Measurements from ENCODE around the gene EFNA5.

EFNA5 gene

DNA sequence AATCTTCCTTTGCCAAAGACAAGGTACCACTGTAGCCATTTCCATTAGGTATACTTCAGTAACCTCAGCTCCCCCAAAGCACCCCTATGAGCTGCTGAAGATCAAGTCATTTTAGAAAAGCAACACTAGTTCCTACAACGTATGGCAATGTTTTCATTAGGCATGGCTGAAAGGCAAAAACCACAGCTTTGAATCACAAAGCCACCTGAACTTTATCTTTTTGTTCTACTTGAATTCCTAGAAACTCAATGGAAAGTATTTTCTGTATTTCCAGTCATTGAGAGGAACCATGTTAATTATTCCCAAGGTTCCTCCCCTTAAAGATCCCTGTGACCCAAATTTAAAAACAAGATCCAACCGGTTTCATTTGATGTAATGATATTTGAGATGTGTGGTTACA lies 152.1 kb downstream of the EFNA5 start:
- in situ Hi-C loops (cut with HindIII; ENCODE audit: low sequenced_read_pairs), result no loop called here
- H3K4me3 ChIP-seq (ENCODE audit: low read depth, low read length), result no peak overlapping the region
- TF ChIP-seq, protein P1, sequence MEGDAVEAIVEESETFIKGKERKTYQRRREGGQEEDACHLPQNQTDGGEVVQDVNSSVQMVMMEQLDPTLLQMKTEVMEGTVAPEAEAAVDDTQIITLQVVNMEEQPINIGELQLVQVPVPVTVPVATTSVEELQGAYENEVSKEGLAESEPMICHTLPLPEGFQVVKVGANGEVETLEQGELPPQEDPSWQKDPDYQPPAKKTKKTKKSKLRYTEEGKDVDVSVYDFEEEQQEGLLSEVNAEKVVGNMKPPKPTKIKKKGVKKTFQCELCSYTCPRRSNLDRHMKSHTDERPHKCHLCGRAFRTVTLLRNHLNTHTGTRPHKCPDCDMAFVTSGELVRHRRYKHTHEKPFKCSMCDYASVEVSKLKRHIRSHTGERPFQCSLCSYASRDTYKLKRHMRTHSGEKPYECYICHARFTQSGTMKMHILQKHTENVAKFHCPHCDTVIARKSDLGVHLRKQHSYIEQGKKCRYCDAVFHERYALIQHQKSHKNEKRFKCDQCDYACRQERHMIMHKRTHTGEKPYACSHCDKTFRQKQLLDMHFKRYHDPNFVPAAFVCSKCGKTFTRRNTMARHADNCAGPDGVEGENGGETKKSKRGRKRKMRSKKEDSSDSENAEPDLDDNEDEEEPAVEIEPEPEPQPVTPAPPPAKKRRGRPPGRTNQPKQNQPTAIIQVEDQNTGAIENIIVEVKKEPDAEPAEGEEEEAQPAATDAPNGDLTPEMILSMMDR (IDR thresholded peaks at IDR 0.05; ENCODE audit: low read depth, low read length, missing control alignments), result no peak
- DNase-seq (ENCODE audit: low read depth), result peak; percentile 52

GRCh38 chr5:107518190-107518589 lies 152.5 kb downstream of the EFNA5 start:
- TF ChIP-seq, protein P1 (IDR thresholded peaks at IDR 0.05; ENCODE audit: low read depth, low read length, missing control alignments), result no peak
- no peak overlapping the region for H3K4me3 ChIP-seq (ENCODE audit: low read depth, low read length)
- in situ Hi-C loops (cut with HindIII; ENCODE audit: low sequenced_read_pairs), result no loop called here
- DNase-seq (ENCODE audit: low read depth), result no peak

DNA sequence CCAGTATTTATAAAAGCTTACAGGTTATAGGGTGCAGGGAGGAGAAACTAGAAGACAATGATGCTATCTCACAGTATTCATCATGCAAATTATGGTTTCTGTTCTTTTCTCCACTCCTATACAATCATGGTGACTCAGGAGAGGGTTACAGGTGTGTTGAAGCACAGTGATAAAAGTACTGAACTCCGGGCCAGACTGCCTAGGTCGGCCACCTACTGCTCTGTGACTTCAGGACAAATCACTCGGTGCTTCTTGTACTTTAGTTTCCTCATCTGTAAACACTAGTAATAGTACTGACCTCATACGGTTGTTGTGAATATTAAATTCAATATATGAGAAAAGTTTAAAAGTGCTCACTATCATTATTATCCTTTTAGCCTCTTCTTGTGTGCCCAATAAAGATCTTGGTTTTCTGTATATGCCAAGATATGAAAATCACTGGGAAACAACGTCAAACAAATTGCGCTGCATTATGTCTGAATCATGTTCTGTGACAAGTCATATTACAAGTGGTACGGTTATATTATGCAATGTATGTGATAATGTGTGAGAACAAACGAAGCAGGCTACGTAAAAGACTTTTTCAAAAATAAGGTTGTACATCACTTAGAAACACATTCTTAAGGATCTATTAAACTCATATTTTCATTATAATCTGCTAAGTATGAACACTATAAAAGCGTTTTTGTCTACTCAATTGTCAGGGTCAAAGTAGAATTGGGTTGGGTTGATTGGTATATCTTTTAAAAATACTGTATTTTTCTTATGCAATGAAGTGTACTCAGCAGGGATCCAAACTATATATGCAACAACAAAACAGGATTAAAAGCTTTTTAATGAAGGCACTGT lies 153.3 kb downstream of the EFNA5 start:
- TF ChIP-seq, protein P1 (IDR thresholded peaks at IDR 0.05; ENCODE audit: low read depth, low read length, missing control alignments), result no peak
- in situ Hi-C loops (cut with HindIII; ENCODE audit: low sequenced_read_pairs), result no loop called here

DNA sequence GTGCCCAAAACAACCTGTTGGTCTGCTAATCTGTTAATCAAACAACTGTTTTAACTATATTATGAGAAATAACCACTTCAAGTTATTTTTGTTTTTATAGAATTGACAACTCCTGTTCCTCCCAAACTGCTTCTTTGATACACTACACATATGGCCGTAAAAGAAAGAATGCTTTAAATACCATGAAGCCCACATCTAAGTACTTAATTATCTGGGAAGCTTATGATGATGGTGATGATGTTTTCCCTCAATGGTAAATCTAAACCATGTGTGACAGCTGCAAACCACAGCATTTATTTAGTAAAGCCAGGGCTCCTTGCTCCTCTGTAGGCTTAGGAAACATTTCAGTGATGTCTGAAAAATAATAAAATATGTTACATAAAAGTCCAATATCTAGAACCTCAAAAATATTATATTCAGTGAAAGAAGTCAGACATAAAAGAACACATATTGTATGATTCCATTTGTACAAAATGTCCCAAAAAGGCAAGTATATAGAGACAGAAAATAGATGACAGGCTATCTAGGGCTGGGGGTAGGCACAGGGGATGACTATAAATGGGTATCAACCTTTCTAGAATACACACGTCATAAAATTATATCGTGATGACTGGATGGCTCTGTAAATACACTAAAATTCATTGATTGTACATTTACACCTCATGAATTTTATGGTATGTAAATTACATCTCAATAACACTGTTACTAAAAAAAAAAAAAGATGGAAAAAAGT lies 154.1 kb downstream of the EFNA5 start:
- DNase-seq (ENCODE audit: low read depth), result peak; percentile 72
- H3K4me3 ChIP-seq (ENCODE audit: low read depth, low read length), result no peak overlapping the region
- TF ChIP-seq, protein P1 (IDR thresholded peaks at IDR 0.05; ENCODE audit: low read depth, low read length, missing control alignments), result no peak
- in situ Hi-C loops (cut with HindIII; ENCODE audit: low sequenced_read_pairs), result no loop called here

More for the DNA sequence above, 153.3 kb downstream of the EFNA5 start:
- DNase-seq (ENCODE audit: low read depth), result no peak
- H3K4me3 ChIP-seq (ENCODE audit: low read depth, low read length), result no peak overlapping the region

DNA sequence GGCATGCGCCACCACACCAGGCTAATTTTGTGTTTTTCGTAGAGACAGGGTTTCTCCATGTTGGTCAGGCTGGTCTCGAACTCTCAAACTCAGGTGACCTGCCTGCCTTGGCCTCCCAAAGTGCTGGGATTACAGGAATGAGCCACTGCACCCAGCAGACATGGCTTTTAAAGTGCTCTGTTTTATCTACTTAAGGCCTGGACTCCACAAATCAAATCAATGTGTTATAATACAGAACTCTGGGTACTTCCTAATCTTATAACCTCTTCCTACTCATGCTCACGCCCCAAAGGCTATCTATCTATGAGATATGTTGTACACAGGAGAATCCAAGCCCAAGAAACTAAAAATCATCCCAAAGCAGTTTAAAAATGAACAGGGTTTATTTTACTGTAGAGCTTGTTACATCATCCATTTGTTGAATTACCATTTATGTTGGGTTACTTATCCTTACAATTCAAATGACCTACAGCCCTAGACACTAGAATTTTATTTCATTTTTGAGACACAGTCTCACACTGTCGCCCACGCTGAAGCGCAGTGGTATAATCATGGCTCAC lies 155.1 kb downstream of the EFNA5 start:
- TF ChIP-seq, protein P1 (IDR thresholded peaks at IDR 0.05; ENCODE audit: low read depth, low read length, missing control alignments), result no peak
- in situ Hi-C loops (cut with HindIII; ENCODE audit: low sequenced_read_pairs), result no loop called here
- DNase-seq (ENCODE audit: low read depth), result no peak
- H3K4me3 ChIP-seq (ENCODE audit: low read depth, low read length), result no peak overlapping the region

DNA sequence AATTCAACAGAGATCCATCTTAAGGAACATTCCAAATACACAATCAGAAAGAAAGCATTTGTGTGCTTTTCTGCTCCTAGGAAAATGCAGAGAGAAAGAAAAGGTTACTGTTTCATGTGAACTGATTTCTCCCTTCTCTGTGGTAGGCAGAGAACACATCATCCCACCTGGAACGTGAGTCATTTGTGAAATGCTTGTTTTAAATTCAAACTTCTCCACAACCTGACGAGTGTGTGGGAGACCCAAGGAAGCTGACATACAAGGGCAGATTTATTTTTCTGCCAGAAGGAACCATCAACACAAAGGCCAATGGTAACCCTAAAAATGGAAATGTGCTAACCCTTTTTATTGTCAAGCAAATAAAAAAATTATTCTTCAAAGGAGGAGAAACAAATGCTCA lies 156.4 kb downstream of the EFNA5 start:
- TF ChIP-seq, protein P1 (IDR thresholded peaks at IDR 0.05; ENCODE audit: low read depth, low read length, missing control alignments), result no peak
- DNase-seq (ENCODE audit: low read depth), result peak; percentile 11
- in situ Hi-C loops (cut with HindIII; ENCODE audit: low sequenced_read_pairs), result no loop called here
- no peak overlapping the region for H3K4me3 ChIP-seq (ENCODE audit: low read depth, low read length)

Data from astrocyte of the cerebellum (primary cell).